ENCODE measurements around the gene ORC5. TPM values are rescaled to one million over a fixed set of nuclear protein-coding genes. Genes with fewer than 3 reads are reported as not detected.

ORC5 gene
- polyA plus RNA-seq, 1 donor (not counting 4 experiments of a cell fraction or from before 2014, with no cell fraction given): 17.9 TPM

- Histone ChIP-seq H3K27ac (ENCODE audit: control insufficient read depth, insufficient read depth, low read length) (no peak overlapping the region), H3K36me3 (ENCODE audit: control insufficient read depth in 2 of 2, extremely low read depth in 1 of 2, insufficient read depth in 2 of 2, low read length in 2 of 2) (peaks cover 0 to 4% of the 10 kb centered on the region in 2 experiments), H2AFZ (ENCODE audit: control insufficient read depth, low read length) (no peak overlapping the region), H3K4me2 (ENCODE audit: control insufficient read depth, extremely low read depth, insufficient read depth, low read depth, low read length) (no peak overlapping the region), H3K79me2 (ENCODE audit: control insufficient read depth, insufficient read depth, low read length) (no peaks in the 10 kb centered on the region), H3K4me1 (ENCODE audit: control insufficient read depth, extremely low read depth, insufficient read depth, low read length) (no peaks in the 10 kb centered on the region), H3K27me3 (ENCODE audit: control insufficient read depth, extremely low read depth, insufficient read depth, low read length) (no peaks in the 10 kb centered on the region), H3K9me3 (ENCODE audit: control insufficient read depth, low read depth, low read length) (peaks cover 3% of the 10 kb centered on the region), H3K9ac (ENCODE audit: control insufficient read depth, extremely low read depth, insufficient read depth, low read length) (no peak overlapping the region), H4K20me1 (ENCODE audit: control insufficient read depth, extremely low read depth, insufficient read depth, low read length) (no peaks in the 10 kb centered on the region), H3K4me3 (ENCODE audit: control insufficient read depth in 2 of 3, extremely low read depth in 1 of 3, insufficient read depth in 2 of 3, low read depth in 1 of 3, low read length in 3 of 3) (no peak overlapping the region), H3K9me1 (ENCODE audit: control insufficient read depth, extremely low read depth, insufficient read depth, low read length) (no peaks in the 10 kb centered on the region)
- dilution Hi-C loops (cut with MboI; ENCODE audit: extremely low pct_ligation_motif_present, low sequenced_read_pairs): no loop called here
- no peak for FAIRE-seq
- DNase-seq (ENCODE audit: low read depth, low spot score): no peak
- TF ChIP-seq EZH2 (IDR thresholded peaks at IDR 0.05; ENCODE audit: low read length) (no peak), CTCF (optimal IDR thresholded peaks at IDR 0.05 in 1 of 3, IDR thresholded peaks at IDR 0.05 in 1 of 3, conservative IDR thresholded peaks at IDR 0.05 in 1 of 3; ENCODE audit: extremely low read depth in 1 of 3, insufficient read depth in 2 of 3, low read length in 3 of 3) (no peak)
These were observed 32.3 kb downstream of the ORC5 start for GRCh38 chr7:104175361-104175984.

DNA sequence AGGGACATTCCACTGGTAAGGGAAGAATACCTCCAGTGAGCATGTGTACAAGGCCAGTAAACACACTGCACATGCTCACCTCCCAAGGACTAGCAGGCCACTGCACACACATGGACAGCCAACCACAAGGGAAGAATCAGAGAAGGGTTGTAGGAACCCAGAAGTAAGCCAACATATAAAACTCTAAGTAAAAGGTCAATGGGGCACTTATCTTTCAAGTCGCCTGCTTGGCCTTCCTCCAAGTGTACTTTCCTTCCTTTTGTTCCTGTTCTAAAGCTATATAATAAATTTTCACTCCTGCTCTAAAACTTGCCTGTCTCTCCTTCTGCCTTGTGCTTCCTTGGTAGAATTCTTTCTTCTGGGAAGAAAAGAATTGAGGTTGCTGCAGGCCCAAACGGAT lies 33.0 kb downstream of the ORC5 start:
- Histone ChIP-seq H3K9me3 (ENCODE audit: control insufficient read depth, low read depth, low read length) (peaks cover 1% of the 10 kb centered on the region), H3K36me3 (ENCODE audit: control insufficient read depth in 2 of 2, extremely low read depth in 1 of 2, insufficient read depth in 2 of 2, low read length in 2 of 2) (peaks cover 0 to 4% of the 10 kb centered on the region in 2 experiments), H3K4me3 (ENCODE audit: control insufficient read depth in 2 of 3, extremely low read depth in 1 of 3, insufficient read depth in 2 of 3, low read depth in 1 of 3, low read length in 3 of 3) (no peak overlapping the region), H3K27me3 (ENCODE audit: control insufficient read depth, extremely low read depth, insufficient read depth, low read length) (no peaks in the 10 kb centered on the region), H3K9me1 (ENCODE audit: control insufficient read depth, extremely low read depth, insufficient read depth, low read length) (no peaks in the 10 kb centered on the region), H3K79me2 (ENCODE audit: control insufficient read depth, insufficient read depth, low read length) (no peaks in the 10 kb centered on the region), H2AFZ (ENCODE audit: control insufficient read depth, low read length) (no peak overlapping the region), H3K9ac (ENCODE audit: control insufficient read depth, extremely low read depth, insufficient read depth, low read length) (no peak overlapping the region), H3K4me1 (ENCODE audit: control insufficient read depth, extremely low read depth, insufficient read depth, low read length) (no peaks in the 10 kb centered on the region), H4K20me1 (ENCODE audit: control insufficient read depth, extremely low read depth, insufficient read depth, low read length) (no peaks in the 10 kb centered on the region), H3K27ac (ENCODE audit: control insufficient read depth, insufficient read depth, low read length) (no peak overlapping the region), H3K4me2 (ENCODE audit: control insufficient read depth, extremely low read depth, insufficient read depth, low read depth, low read length) (no peak overlapping the region)
- DNase-seq (ENCODE audit: low read depth, low spot score) (no peak), FAIRE-seq (no peak)
- TF ChIP-seq CTCF (optimal IDR thresholded peaks at IDR 0.05 in 1 of 3, IDR thresholded peaks at IDR 0.05 in 1 of 3, conservative IDR thresholded peaks at IDR 0.05 in 1 of 3; ENCODE audit: extremely low read depth in 1 of 3, insufficient read depth in 2 of 3, low read length in 3 of 3) (no peak), EZH2 (IDR thresholded peaks at IDR 0.05; ENCODE audit: low read length) (no peak)
- dilution Hi-C loops (cut with MboI; ENCODE audit: extremely low pct_ligation_motif_present, low sequenced_read_pairs): no loop called here

Data from keratinocyte (primary cell).